KG1 (cell line): ENCODE results near the gene CCDC138.

Experiments
- DNase-seq: peaks from one replicate; lab custom pipeline; 2025; lab: John Stamatoyannopoulos, UW

Gene CCDC138

GRCh38 chr2:108825736-108826135, 39.2 kb downstream of the CCDC138 start:
- no peak for DNase-seq

- DNase-seq = no peak
These were observed 43.2 kb downstream of the CCDC138 start for GRCh38 chr2:108829578-108830310.

- DNase-seq = no peak
These were observed 46.6 kb downstream of the CCDC138 start for GRCh38 chr2:108833219-108833618.

GRCh38 chr2:108834620-108835019, 48.0 kb downstream of the CCDC138 start:
- no peak for DNase-seq

GRCh38 chr2:108835040-108835439, 48.5 kb downstream of the CCDC138 start:
- no peak for DNase-seq

- no peak for DNase-seq
These were observed 50.6 kb downstream of the CCDC138 start for GRCh38 chr2:108837198-108837597.

- no peak for DNase-seq
These were observed 54.9 kb downstream of the CCDC138 start for GRCh38 chr2:108841506-108841905.

- DNase-seq = no peak
These were observed 59.4 kb downstream of the CCDC138 start for GRCh38 chr2:108845923-108846322.

- no peak for DNase-seq
These were observed 60.4 kb downstream of the CCDC138 start for GRCh38 chr2:108847000-108847399.

GRCh38 chr2:108852375-108852774, 65.8 kb downstream of the CCDC138 start:
- no peak for DNase-seq

- no peak for DNase-seq
These were observed 66.8 kb downstream of the CCDC138 start for GRCh38 chr2:108853421-108853820.

GRCh38 chr2:108854484-108854883, 67.9 kb downstream of the CCDC138 start:
- DNase-seq = no peak

- DNase-seq = no peak
These were observed 68.6 kb downstream of the CCDC138 start for GRCh38 chr2:108855194-108855593.

- DNase-seq = no peak
These were observed 72.3 kb downstream of the CCDC138 start for GRCh38 chr2:108858894-108859293.

- DNase-seq = no peak
These were observed 79.5 kb downstream of the CCDC138 start for GRCh38 chr2:108866041-108866440.

GRCh38 chr2:108868911-108869310, 82.3 kb downstream of the CCDC138 start:
- no peak for DNase-seq

GRCh38 chr2:108869542-108869941, 83.0 kb downstream of the CCDC138 start:
- no peak for DNase-seq

GRCh38 chr2:108870069-108870644, 83.6 kb downstream of the CCDC138 start:
- no peak for DNase-seq

GRCh38 chr2:108877506-108877905, 90.9 kb downstream of the CCDC138 start:
- DNase-seq = no peak

GRCh38 chr2:108878276-108878675, 91.7 kb downstream of the CCDC138 start:
- DNase-seq = no peak

- DNase-seq = no peak
These were observed 98.0 kb downstream of the CCDC138 start for GRCh38 chr2:108884619-108885018.

GRCh38 chr2:108889907-108890306, 103.3 kb downstream of the CCDC138 start:
- no peak for DNase-seq

GRCh38 chr2:108893277-108893676, 106.7 kb downstream of the CCDC138 start:
- no peak for DNase-seq

- DNase-seq = no peak
These were observed 108.2 kb downstream of the CCDC138 start for GRCh38 chr2:108894766-108895165.
